GM21825 (cell line): ENCODE results near the gene ATP6V0D1.
"Not testable (repeated sequence)": the region's sequence is repeated elsewhere in the genome, so short reads cannot be mapped to it uniquely, and the experiment has no call there.

ENCODE experiments used
- ATAC-seq: cut with Tn5 transposase; IDR thresholded peaks from one replicate; pipeline ENCODE4 v1.9.1; 2021; ENCODE audit warnings: mild to moderate bottlenecking, moderate library complexity; ENCODE audit not compliant: unreplicated experiment

Gene ATP6V0D1

GRCh38 chr16:67429799-67430503 is 51.0 kb downstream of the ATP6V0D1 start:
- no peak for ATAC-seq

GRCh38 chr16:67429053-67429798 is 51.7 kb downstream of the ATP6V0D1 start:
- ATAC-seq: no peak

GRCh38 chr16:67428146-67428731 is 52.7 kb downstream of the ATP6V0D1 start:
- ATAC-seq: no peak

- ATAC-seq: no peak
Observed at GRCh38 chr16:67426950-67427349, 54.0 kb downstream of the ATP6V0D1 start.

- no peak for ATAC-seq
Observed at GRCh38 chr16:67426022-67426421, 54.9 kb downstream of the ATP6V0D1 start.

GRCh38 chr16:67425580-67425979 is 55.4 kb downstream of the ATP6V0D1 start:
- ATAC-seq: no peak

GRCh38 chr16:67425061-67425460 is 55.9 kb downstream of the ATP6V0D1 start:
- ATAC-seq: no peak

- no peak for ATAC-seq
Observed at GRCh38 chr16:67424261-67424615, 56.7 kb downstream of the ATP6V0D1 start.

- no peak for ATAC-seq
Observed at GRCh38 chr16:67423611-67424260, 57.2 kb downstream of the ATP6V0D1 start.

- ATAC-seq: no peak
Observed at GRCh38 chr16:67423015-67423414, 57.9 kb downstream of the ATP6V0D1 start.

GRCh38 chr16:67421030-67421429 is 59.9 kb downstream of the ATP6V0D1 start:
- no peak for ATAC-seq

GRCh38 chr16:67419931-67420330 is 61.0 kb downstream of the ATP6V0D1 start:
- no peak for ATAC-seq

- no peak for ATAC-seq
Observed at GRCh38 chr16:67419502-67419901, 61.5 kb downstream of the ATP6V0D1 start.

GRCh38 chr16:67417333-67418061 is 63.5 kb downstream of the ATP6V0D1 start:
- no peak for ATAC-seq

- ATAC-seq: no peak
Observed at GRCh38 chr16:67415872-67416793, 64.8 kb downstream of the ATP6V0D1 start, which contains the start of gene ZDHHC1. ZDHHC1 (minus strand) TSS chr16:67416477; CDS start chr16:67407775, 8,702 bp downstream.

GRCh38 chr16:67415421-67415820 is 65.5 kb downstream of the ATP6V0D1 start:
- not testable (repeated sequence) for ATAC-seq

- ATAC-seq: no peak
Observed at GRCh38 chr16:67413978-67414911, 66.7 kb downstream of the ATP6V0D1 start.

GRCh38 chr16:67412294-67412693 is 68.7 kb downstream of the ATP6V0D1 start:
- no peak for ATAC-seq

GRCh38 chr16:67411339-67411738 is 69.6 kb downstream of the ATP6V0D1 start:
- ATAC-seq: no peak
